Mucosa of rectum (tissue), 2 donors: ENCODE results near the gene GSTO2.
"Not testable (repeated sequence)": the region's sequence is repeated elsewhere in the genome, so short reads cannot be mapped to it uniquely, and the experiment has no call there.

Experiments used
- H3K27ac ChIP-seq, 2 donors: one replicate each; pipeline ENCODE4 v1.7.0; 2013; ENCODE audit warnings: inconsistent platforms in 2 of 2, low read depth in 2 of 2, low read length in 2 of 2
- H3K27me3 ChIP-seq, 2 donors: one replicate each; pipeline ENCODE4 v1.7.0; 2013; ENCODE audit warnings: low read length in 2 of 2; ENCODE audit not compliant: control insufficient read depth in 2 of 2, insufficient read depth in 2 of 2
- H3K36me3 ChIP-seq, 2 donors: one replicate each; pipeline ENCODE4 v1.7.0; 2013; ENCODE audit warnings: low read length in 2 of 2; ENCODE audit not compliant: control insufficient read depth in 2 of 2, insufficient read depth in 2 of 2
- H3K4me1 ChIP-seq, 2 donors: one replicate each; pipeline ENCODE4 v1.7.0; 2013; ENCODE audit warnings: low read length in 2 of 2, mild to moderate bottlenecking in 1 of 2; ENCODE audit not compliant: control insufficient read depth in 2 of 2, insufficient read depth in 2 of 2
- H3K4me3 ChIP-seq, 2 donors: one replicate each; pipeline ENCODE4 v1.7.0; 2013; ENCODE audit warnings: low read length in 2 of 2
- H3K9ac ChIP-seq, 2 donors: one replicate each; pipeline ENCODE4 v1.7.0; 2013; ENCODE audit warnings: low read length in 2 of 2, low read depth in 1 of 2, mild to moderate bottlenecking in 1 of 2
- H3K9me3 ChIP-seq, 2 donors: one replicate each; pipeline ENCODE4 v1.7.0; 2013; ENCODE audit warnings: low read length in 2 of 2; ENCODE audit not compliant: control insufficient read depth in 2 of 2
- donor health status: healthy.
- donor health status: Normal muscosa, but diverticular disease.

GSTO2 gene

GRCh38 chr10:104240078-104240477, 28.9 kb upstream of the GSTO2 start:
- H3K27ac ChIP-seq: no peak overlapping the region
- H3K9ac ChIP-seq: no peak overlapping the region
- H3K27me3 ChIP-seq: peaks cover 0 to 2% of the 10 kb centered on the region in 2 donors
- no peaks in the 10 kb centered on the region for H3K9me3 ChIP-seq
- H3K36me3 ChIP-seq: no peaks in the 10 kb centered on the region
- H3K4me3 ChIP-seq: no peak overlapping the region
- no peaks in the 10 kb centered on the region for H3K4me1 ChIP-seq

GRCh38 chr10:104242545-104242944, 26.4 kb upstream of the GSTO2 start:
- H3K9ac ChIP-seq: no peak overlapping the region
- H3K4me1 ChIP-seq: no peaks in the 10 kb centered on the region
- no peak overlapping the region for H3K27ac ChIP-seq
- H3K4me3 ChIP-seq: no peak overlapping the region
- no peaks in the 10 kb centered on the region for H3K36me3 ChIP-seq
- peaks cover 0 to 2% of the 10 kb centered on the region in 2 donors for H3K27me3 ChIP-seq
- H3K9me3 ChIP-seq: no peaks in the 10 kb centered on the region

- H3K4me1 ChIP-seq, H3K9ac ChIP-seq, H3K27ac ChIP-seq, H3K4me3 ChIP-seq, H3K27me3 ChIP-seq, H3K9me3 ChIP-seq, H3K36me3 ChIP-seq: not testable (repeated sequence)
Observed at GRCh38 chr10:104243009-104243408, 26.0 kb upstream of the GSTO2 start.

GRCh38 chr10:104243512-104243911, 25.5 kb upstream of the GSTO2 start:
- Histone ChIP-seq H3K4me1 (no peaks in the 10 kb centered on the region), H3K9ac (no peak overlapping the region), H3K9me3 (no peaks in the 10 kb centered on the region), H3K36me3 (no peaks in the 10 kb centered on the region), H3K4me3 (no peak overlapping the region), H3K27me3 (peaks cover 0 to 2% of the 10 kb centered on the region in 2 donors), H3K27ac (no peak overlapping the region)

- Histone ChIP-seq H3K4me1 (no peaks in the 10 kb centered on the region), H3K27ac (no peak overlapping the region), H3K9ac (no peak overlapping the region), H3K9me3 (no peaks in the 10 kb centered on the region), H3K4me3 (no peak overlapping the region), H3K27me3 (no peaks in the 10 kb centered on the region), H3K36me3 (no peaks in the 10 kb centered on the region)
Observed at GRCh38 chr10:104245066-104245632, 23.8 kb upstream of the GSTO2 start.

- no peaks in the 10 kb centered on the region for H3K36me3 ChIP-seq
- H3K27me3 ChIP-seq: no peaks in the 10 kb centered on the region
- no peak overlapping the region for H3K27ac ChIP-seq
- no peaks in the 10 kb centered on the region for H3K9me3 ChIP-seq
- no peaks in the 10 kb centered on the region for H3K4me1 ChIP-seq
- no peak overlapping the region for H3K9ac ChIP-seq
- no peak overlapping the region for H3K4me3 ChIP-seq
Observed at GRCh38 chr10:104246976-104247375, 22.0 kb upstream of the GSTO2 start.

GRCh38 chr10:104247513-104248146, 21.4 kb upstream of the GSTO2 start:
- Histone ChIP-seq H3K9me3 (no peaks in the 10 kb centered on the region), H3K4me1 (no peaks in the 10 kb centered on the region), H3K36me3 (no peaks in the 10 kb centered on the region), H3K27me3 (no peaks in the 10 kb centered on the region), H3K9ac (no peak overlapping the region), H3K4me3 (no peak overlapping the region), H3K27ac (no peak overlapping the region)

GRCh38 chr10:104248931-104249330, 20.1 kb upstream of the GSTO2 start:
- not testable (repeated sequence) for H3K4me3 ChIP-seq, H3K27ac ChIP-seq, H3K9me3 ChIP-seq, H3K9ac ChIP-seq, H3K36me3 ChIP-seq, H3K4me1 ChIP-seq, H3K27me3 ChIP-seq

GRCh38 chr10:104250371-104250770, 18.6 kb upstream of the GSTO2 start:
- Histone ChIP-seq H3K36me3 (no peaks in the 10 kb centered on the region), H3K27ac (no peak overlapping the region), H3K4me3 (no peak overlapping the region), H3K4me1 (peaks cover 10 to 12% of the 10 kb centered on the region in 2 donors), H3K9me3 (no peaks in the 10 kb centered on the region), H3K27me3 (no peaks in the 10 kb centered on the region), H3K9ac (no peak overlapping the region)

- no peaks in the 10 kb centered on the region for H3K27me3 ChIP-seq
- H3K4me3 ChIP-seq: no peak overlapping the region
- H3K9me3 ChIP-seq: no peaks in the 10 kb centered on the region
- H3K27ac ChIP-seq: no peak overlapping the region
- no peak overlapping the region for H3K9ac ChIP-seq
- peaks cover 19 to 20% of the 10 kb centered on the region in 2 donors for H3K4me1 ChIP-seq
- no peaks in the 10 kb centered on the region for H3K36me3 ChIP-seq
Observed at GRCh38 chr10:104251443-104251842, 17.5 kb upstream of the GSTO2 start.
